DOHH2 (cell line): Measurements from ENCODE around the gene MAP3K6.
A peak's percentile ranks its signal among the peaks of the same experiment; 100 is the strongest.
"Not testable (repeated sequence)": the region's sequence is repeated elsewhere in the genome, so short reads cannot be mapped to it uniquely, and the experiment has no call there.

Experiments used
- H3F3A ChIP-seq: fragments of 200-600 bp; sonication (generic), shearing (Covaris generic); 2 replicates; pipeline ENCODE4 v1.6.0; 2016; ENCODE audit warnings: antibody characterized with exemption, mild to moderate bottlenecking; ENCODE audit not compliant: control insufficient read depth, insufficient read depth
- H3K27ac ChIP-seq: fragments of 200-600 bp; sonication (generic); 2 replicates; pipeline ENCODE4 v1.5.1; 2014; ENCODE audit warnings: low read depth, mild to moderate bottlenecking, low read length, moderate library complexity
- H3K27me3 ChIP-seq: fragments of 200-600 bp; sonication (generic); 2 replicates; pipeline ENCODE4 v1.6.1; 2014; ENCODE audit warnings: mild to moderate bottlenecking, low read length, mixed read lengths; ENCODE audit not compliant: control insufficient read depth
- H3K36me3 ChIP-seq: fragments of 200-600 bp; sonication (generic); 2 replicates; pipeline ENCODE4 v1.6.1; 2014; ENCODE audit warnings: mild to moderate bottlenecking, low read length, moderate library complexity, mixed read lengths; ENCODE audit not compliant: control insufficient read depth
- H3K4me1 ChIP-seq: fragments of 200-600 bp; sonication (generic); 2 replicates; pipeline ENCODE4 v1.6.1; 2014; ENCODE audit warnings: mild to moderate bottlenecking, low read length, mixed read lengths; ENCODE audit not compliant: control insufficient read depth
- H3K4me2 ChIP-seq: fragments of 200-600 bp; sonication (generic); 2 replicates; pipeline ENCODE4 v1.6.0; 2014; ENCODE audit warnings: mild to moderate bottlenecking, low read length, moderate library complexity
- H3K4me3 ChIP-seq: fragments of 200-600 bp; sonication (generic); 2 replicates; pipeline ENCODE4 v1.5.1; 2014; ENCODE audit warnings: mild to moderate bottlenecking, low read length, mixed read lengths
- H3K79me2 ChIP-seq: fragments of 200-600 bp; sonication (generic); 2 replicates; pipeline ENCODE4 v1.6.1; 2014; ENCODE audit warnings: mild to moderate bottlenecking, low read length, mixed read lengths; ENCODE audit not compliant: control insufficient read depth
- H3K9me2 ChIP-seq: fragments of 200-600 bp; sonication (generic); replicated peaks from 2 replicates; pipeline ENCODE4 v1.6.1; 2014; ENCODE audit warnings: mild to moderate bottlenecking, low read length, mixed read lengths; ENCODE audit not compliant: control insufficient read depth
- H3K9me3 ChIP-seq: fragments of 200-600 bp; sonication (generic); 2 replicates; pipeline ENCODE4 v1.6.1; 2014; ENCODE audit warnings: antibody characterized with exemption, low read length, mixed read lengths; ENCODE audit not compliant: control insufficient read depth, insufficient read depth
- H4K20me1 ChIP-seq: fragments of 200-600 bp; sonication (generic); 2 replicates; pipeline ENCODE4 v1.6.0; 2014; ENCODE audit warnings: low read depth, mild to moderate bottlenecking, antibody characterized with exemption, low read length, moderate library complexity; ENCODE audit not compliant: control insufficient read depth, insufficient read depth
- EZH2phosphoT487 ChIP-seq: fragments of 200-600 bp; sonication (generic); IDR thresholded peaks from 2 replicates; pipeline ENCODE4 v1.6.1; 2017; ENCODE audit warnings: borderline replicate concordance, mild to moderate bottlenecking, antibody characterized with exemption, low read length, moderate library complexity, mixed read lengths
- TF ChIP-seq, protein P1 (sequence below): fragments of 200-600 bp; sonication (generic); IDR thresholded peaks from one replicate; pipeline ENCODE4 v1.5.1; 2014; ENCODE audit warnings: antibody characterized with exemption, mild to moderate bottlenecking, low read depth, low read length; ENCODE audit not compliant: poor library complexity, severe bottlenecking

MAP3K6 gene

DNA sequence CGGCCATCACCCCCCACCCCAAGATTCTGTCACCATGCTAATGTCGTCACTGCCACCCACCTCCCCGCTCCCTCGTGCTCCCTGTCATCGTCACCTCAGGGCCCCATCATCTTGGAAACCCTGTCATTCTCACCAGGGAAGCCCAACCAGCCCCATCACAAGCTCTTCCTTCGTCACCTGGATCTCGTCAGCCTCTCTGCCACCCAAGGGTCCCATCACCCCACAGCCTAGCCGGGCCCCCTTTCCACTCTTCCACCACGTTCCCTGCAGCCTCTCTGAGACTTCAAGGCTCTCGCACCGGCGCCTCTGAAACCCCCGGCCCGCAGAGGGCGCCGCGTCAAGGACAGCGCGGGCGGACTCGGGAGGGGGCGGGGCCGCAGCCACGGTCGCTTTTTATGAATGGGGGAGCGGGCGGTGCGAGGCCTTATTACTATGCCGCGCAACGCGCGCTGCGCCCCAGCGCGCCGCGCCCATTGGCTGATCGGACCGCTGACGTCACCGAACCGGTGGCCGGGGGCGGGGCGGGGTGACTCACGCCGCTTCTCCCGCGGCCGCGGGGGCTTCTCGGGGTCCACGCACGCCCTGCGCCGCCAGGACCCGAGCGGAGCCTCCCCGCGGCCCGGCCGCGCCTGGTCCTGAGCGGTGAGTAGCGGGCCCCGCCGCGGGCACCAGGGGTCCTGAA lies 25.5 kb upstream of the MAP3K6 start, which contains the start of gene GPR3:
Gene GPR3 (plus strand): TSS at position 527 of the 682 bp plus-strand sequence. CDS start 1,177 bp downstream, outside the sequence.
- TF ChIP-seq, protein P1, sequence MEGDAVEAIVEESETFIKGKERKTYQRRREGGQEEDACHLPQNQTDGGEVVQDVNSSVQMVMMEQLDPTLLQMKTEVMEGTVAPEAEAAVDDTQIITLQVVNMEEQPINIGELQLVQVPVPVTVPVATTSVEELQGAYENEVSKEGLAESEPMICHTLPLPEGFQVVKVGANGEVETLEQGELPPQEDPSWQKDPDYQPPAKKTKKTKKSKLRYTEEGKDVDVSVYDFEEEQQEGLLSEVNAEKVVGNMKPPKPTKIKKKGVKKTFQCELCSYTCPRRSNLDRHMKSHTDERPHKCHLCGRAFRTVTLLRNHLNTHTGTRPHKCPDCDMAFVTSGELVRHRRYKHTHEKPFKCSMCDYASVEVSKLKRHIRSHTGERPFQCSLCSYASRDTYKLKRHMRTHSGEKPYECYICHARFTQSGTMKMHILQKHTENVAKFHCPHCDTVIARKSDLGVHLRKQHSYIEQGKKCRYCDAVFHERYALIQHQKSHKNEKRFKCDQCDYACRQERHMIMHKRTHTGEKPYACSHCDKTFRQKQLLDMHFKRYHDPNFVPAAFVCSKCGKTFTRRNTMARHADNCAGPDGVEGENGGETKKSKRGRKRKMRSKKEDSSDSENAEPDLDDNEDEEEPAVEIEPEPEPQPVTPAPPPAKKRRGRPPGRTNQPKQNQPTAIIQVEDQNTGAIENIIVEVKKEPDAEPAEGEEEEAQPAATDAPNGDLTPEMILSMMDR = peak; percentile 69
- no peak for TF ChIP-seq EZH2phosphoT487
- Histone ChIP-seq H3K9me2 (no peaks in the 10 kb centered on the region), H3K27me3 (no peaks in the 10 kb centered on the region), H3K79me2 (no peaks in the 10 kb centered on the region), H3K36me3 (no peaks in the 10 kb centered on the region), H3K27ac (no peak within 1 kb of the TSS), H4K20me1 (no peaks in the 10 kb centered on the region), H3K4me2 (peak within 1 kb of the TSS; percentile 81), H3K4me3 (peak within 1 kb of the TSS; percentile 74), H3F3A (no peaks in the 10 kb centered on the region), H3K4me1 (peaks cover 16% of the 10 kb centered on the region), H3K9me3 (no peaks in the 10 kb centered on the region)

DNA sequence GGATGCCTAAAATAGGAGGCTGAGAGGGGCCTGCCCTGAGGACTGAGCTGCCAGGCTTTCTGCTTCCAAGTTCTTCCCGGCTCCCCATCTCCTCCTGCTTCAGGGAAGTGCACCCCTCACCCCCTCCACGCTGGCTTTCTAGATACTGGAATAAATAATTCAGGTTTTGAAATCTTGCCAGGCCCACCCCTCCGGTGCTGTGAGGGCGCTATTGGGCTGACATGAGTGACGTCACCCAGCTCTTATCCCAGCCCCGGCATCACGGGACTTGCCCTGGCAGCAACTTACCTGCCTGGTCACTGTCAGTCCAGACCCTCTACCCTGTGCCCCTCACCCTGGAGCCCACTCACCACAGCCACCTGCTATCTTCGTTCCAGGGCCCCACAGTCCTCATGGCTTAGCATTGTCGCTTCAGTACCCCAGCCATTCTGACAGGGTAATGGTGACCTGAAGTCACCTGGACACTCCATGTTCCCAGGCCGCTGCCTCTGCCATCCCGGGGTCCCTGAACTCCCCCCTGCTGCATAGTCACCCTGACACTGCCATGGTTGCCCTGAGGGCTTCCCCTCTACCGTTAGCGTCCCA lies 24.8 kb upstream of the MAP3K6 start:
- no peaks in the 10 kb centered on the region for H3K36me3 ChIP-seq
- H3K4me3 ChIP-seq = peak overlapping the region; percentile 74
- H3K27me3 ChIP-seq = peaks cover 2% of the 10 kb centered on the region; the same call in 1 of the 2 replicates
- H4K20me1 ChIP-seq = no peaks in the 10 kb centered on the region
- no peaks in the 10 kb centered on the region for H3F3A ChIP-seq
- H3K4me2 ChIP-seq = peak overlapping the region; percentile 81
- no peaks in the 10 kb centered on the region for H3K9me2 ChIP-seq
- no peak for TF ChIP-seq EZH2phosphoT487
- no peak overlapping the region for H3K27ac ChIP-seq
- no peaks in the 10 kb centered on the region for H3K79me2 ChIP-seq
- no peaks in the 10 kb centered on the region for H3K9me3 ChIP-seq
- H3K4me1 ChIP-seq = peaks cover 16% of the 10 kb centered on the region

DNA sequence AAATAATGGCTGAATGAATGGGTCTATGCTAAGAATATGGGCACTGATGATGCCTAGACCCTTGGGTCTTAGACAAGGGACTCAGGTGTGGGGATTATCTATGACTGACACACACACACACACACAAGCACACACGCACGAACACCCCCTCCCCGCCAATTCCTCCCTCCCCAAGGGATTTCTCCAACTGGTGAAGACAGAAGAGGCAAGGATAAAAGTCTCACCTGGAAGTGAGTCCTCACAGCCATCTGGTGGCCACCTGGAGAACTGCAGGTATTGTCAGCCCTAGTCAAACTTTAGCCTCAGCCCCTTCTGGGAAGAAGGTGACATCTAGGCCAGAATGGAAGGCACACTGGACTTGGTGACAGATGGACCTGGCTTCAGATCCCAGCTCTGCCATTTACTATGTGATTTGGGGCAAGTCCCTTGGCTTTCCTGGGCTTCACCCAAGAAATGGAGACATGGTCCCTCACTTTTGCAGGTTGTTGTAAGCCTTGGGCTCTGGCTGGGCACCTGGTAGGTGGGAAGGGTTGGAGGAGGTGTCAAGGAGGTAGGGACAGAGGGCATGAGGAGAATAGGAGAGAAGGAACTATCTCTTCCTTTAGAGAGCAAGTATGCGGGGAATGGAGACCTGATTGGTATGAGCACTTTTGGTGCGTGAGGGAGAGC lies 21.7 kb upstream of the MAP3K6 start:
- Histone ChIP-seq H3K79me2 (no peaks in the 10 kb centered on the region), H3K27ac (no peak overlapping the region), H3K9me3 (no peaks in the 10 kb centered on the region), H3F3A (no peaks in the 10 kb centered on the region), H3K27me3 (peaks cover 2% of the 10 kb centered on the region; the same call in 1 of the 2 replicates), H3K9me2 (no peaks in the 10 kb centered on the region), H3K4me2 (no peak overlapping the region), H3K36me3 (no peaks in the 10 kb centered on the region), H4K20me1 (no peaks in the 10 kb centered on the region), H3K4me3 (no peak overlapping the region), H3K4me1 (peaks cover 16% of the 10 kb centered on the region)
- no peak for TF ChIP-seq EZH2phosphoT487
- TF ChIP-seq, protein P1 = peak; percentile 98

DNA sequence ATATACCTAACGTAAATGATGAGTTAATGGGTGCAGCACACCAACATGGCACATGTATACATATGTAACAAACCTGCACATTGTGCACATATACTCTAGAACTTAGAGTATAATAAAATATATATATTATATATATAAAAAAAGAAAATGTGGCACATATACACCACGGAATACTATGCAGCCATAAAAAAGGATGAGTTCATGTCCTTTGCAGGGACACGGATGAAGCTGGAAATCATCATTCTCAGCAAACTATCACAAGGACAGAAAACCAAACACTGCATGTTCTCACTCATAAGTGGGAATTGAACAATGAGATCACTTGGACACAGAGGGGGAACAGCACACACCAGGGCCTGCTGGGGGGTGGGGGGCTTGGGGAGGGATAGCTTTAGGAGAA lies 18.0 kb upstream of the MAP3K6 start:
- not testable (repeated sequence) for H4K20me1 ChIP-seq, H3K27ac ChIP-seq, H3K9me3 ChIP-seq, H3K4me2 ChIP-seq, H3K4me3 ChIP-seq, H3K36me3 ChIP-seq, H3K9me2 ChIP-seq, H3K79me2 ChIP-seq, H3K4me1 ChIP-seq, H3F3A ChIP-seq
- peaks cover 19% of the 10 kb centered on the region for H3K27me3 ChIP-seq
